Natural killer cell (primary cell): Measurements from ENCODE around the gene LTA. TPM values are rescaled to one million over a fixed set of nuclear protein-coding genes. Genes with fewer than 3 reads are reported as not detected.
"Not testable (repeated sequence)": the region's sequence is repeated elsewhere in the genome, so short reads cannot be mapped to it uniquely, and the experiment has no call there.

Experiments
- ATAC-seq, 3 donors: fragments of 150-1000 bp in 2 of 3; fragments of 200-7000 bp in 1 of 3; cut with Tn5 transposase; 1 replicate in 1 of 3; 2 replicates in 2 of 3; pipeline ENCODE4 v1.10.0; 2021; ENCODE audit warnings: mild to moderate bottlenecking in 2 of 3, moderate library complexity in 2 of 3
- DNase-seq, 2 donors: peaks; one replicate each; pipeline versions ENCODE4 v3.0.0 to v3.0.0-alpha.2; 2013 to 2021; ENCODE audit warnings: mixed read lengths in 1 of 2
- H3K27ac ChIP-seq: one replicate; pipeline ENCODE4 v1.5.1; 2013; ENCODE audit warnings: mild to moderate bottlenecking, low read length
- H3K27me3 ChIP-seq: one replicate; pipeline ENCODE4 v1.6.1; 2013; ENCODE audit warnings: low read length; ENCODE audit not compliant: control insufficient read depth, insufficient read depth
- H3K36me3 ChIP-seq: one replicate; pipeline ENCODE4 v1.6.1; 2013; ENCODE audit warnings: low read length; ENCODE audit not compliant: control insufficient read depth, insufficient read depth
- H3K4me1 ChIP-seq: one replicate; pipeline ENCODE4 v1.6.1; 2013; ENCODE audit warnings: low read length; ENCODE audit not compliant: control insufficient read depth, insufficient read depth
- H3K4me3 ChIP-seq: one replicate; pipeline ENCODE4 v1.5.1; 2013; ENCODE audit warnings: low read length
- H3K9me3 ChIP-seq: one replicate; pipeline ENCODE4 v1.6.1; 2013; ENCODE audit warnings: low read length; ENCODE audit not compliant: control insufficient read depth, insufficient read depth
- H3K27ac Mint-ChIP-seq, 2 donors: one replicate each; pipeline ENCODE4 v1.8.0; 2022; ENCODE audit warnings: mild to moderate bottlenecking in 2 of 2, mixed read lengths in 2 of 2, moderate library complexity in 1 of 2
- H3K27me3 Mint-ChIP-seq, 2 donors: one replicate each; pipeline ENCODE4 v1.8.0; 2022; ENCODE audit warnings: low read depth in 2 of 2, mixed read lengths in 2 of 2
- H3K36me3 Mint-ChIP-seq: one replicate; pipeline ENCODE4 v1.8.0; 2022; ENCODE audit warnings: mixed read lengths
- H3K4me1 Mint-ChIP-seq, 2 donors: one replicate each; pipeline ENCODE4 v1.8.0; 2022; ENCODE audit warnings: mixed read lengths in 2 of 2
- H3K4me3 Mint-ChIP-seq: one replicate; pipeline ENCODE4 v1.8.0; 2022; ENCODE audit warnings: mild to moderate bottlenecking, moderate library complexity, mixed read lengths
- H3K9me3 Mint-ChIP-seq, 2 donors: one replicate each; pipeline ENCODE4 v1.8.0; 2022; ENCODE audit warnings: mixed read lengths in 2 of 2
- WGBS: methylation state at CpG from one replicate; pipeline ENCODE4 v1.1.7; 2013; ENCODE audit warnings: missing lambda C conversion rate; ENCODE audit not compliant: insufficient coverage; 5-methylcytosine and 5-hydroxymethylcytosine counted together
- intact Hi-C: fragments of 100-400 bp; cut with micrococcal nuclease; formaldehyde crosslinking; loops from one replicate; pipeline ENCODE4 v1.14.2; 2022
- total RNA-seq, 4 donors: library from RNA; stranded (reverse); fragments of 120-200 nt in 1 of 4; gene quantifications; one replicate each; pipeline versions ENCODE4 v1.2.3 to v1.2.4, GENCODE V29; 2013 to 2022
- TF ChIP-seq, protein P1 (sequence below): fragments of 200-600 bp; IDR thresholded peaks from one replicate; pipeline ENCODE4 v1.8.0; 2022; ENCODE audit warnings: antibody characterized with exemption

Gene LTA
- total RNA-seq, 3 donors from 2014 or later (not counting 1 experiment from before 2014, with no cell fraction given) = 7.6 to 13.1 (median 8.7) TPM

DNA sequence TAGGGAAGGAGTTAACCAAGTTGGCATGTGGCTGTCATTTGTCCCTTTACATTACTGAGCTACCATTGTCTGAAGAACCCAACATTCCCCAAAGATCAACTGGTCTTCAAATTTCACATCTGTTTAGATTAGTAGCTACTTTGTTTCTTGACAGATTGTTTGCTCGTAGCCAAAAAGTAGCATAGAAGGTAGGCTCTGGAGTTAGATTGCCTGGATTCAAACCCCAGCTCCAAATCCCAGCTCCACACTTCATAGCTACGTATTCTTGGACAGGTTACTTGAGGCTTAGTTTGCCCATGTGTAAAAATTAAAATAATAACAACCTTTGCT lies 23.6 kb upstream of the LTA start:
- Mint-ChIP-seq H3K4me3 (peak overlapping the region; percentile 45), H3K9me3 (no peaks in the 10 kb centered on the region), H3K27ac (peak overlapping the region; percentile 90 to 97), H3K36me3 (no peaks in the 10 kb centered on the region), H3K4me1 (peaks cover 30 to 37% of the 10 kb centered on the region in 2 donors), H3K27me3 (no peaks in the 10 kb centered on the region)
- DNase-seq = no peak
- H3K36me3 ChIP-seq = no peaks in the 10 kb centered on the region
- no peak for ATAC-seq
- 100% methylated on average over 2 of the region's 2 CpGs for WGBS
- no peaks in the 10 kb centered on the region for H3K27me3 ChIP-seq
- no peaks in the 10 kb centered on the region for H3K9me3 ChIP-seq
- peaks cover 33% of the 10 kb centered on the region for H3K4me1 ChIP-seq
- H3K4me3 ChIP-seq = no peak overlapping the region
- TF ChIP-seq, protein P1, sequence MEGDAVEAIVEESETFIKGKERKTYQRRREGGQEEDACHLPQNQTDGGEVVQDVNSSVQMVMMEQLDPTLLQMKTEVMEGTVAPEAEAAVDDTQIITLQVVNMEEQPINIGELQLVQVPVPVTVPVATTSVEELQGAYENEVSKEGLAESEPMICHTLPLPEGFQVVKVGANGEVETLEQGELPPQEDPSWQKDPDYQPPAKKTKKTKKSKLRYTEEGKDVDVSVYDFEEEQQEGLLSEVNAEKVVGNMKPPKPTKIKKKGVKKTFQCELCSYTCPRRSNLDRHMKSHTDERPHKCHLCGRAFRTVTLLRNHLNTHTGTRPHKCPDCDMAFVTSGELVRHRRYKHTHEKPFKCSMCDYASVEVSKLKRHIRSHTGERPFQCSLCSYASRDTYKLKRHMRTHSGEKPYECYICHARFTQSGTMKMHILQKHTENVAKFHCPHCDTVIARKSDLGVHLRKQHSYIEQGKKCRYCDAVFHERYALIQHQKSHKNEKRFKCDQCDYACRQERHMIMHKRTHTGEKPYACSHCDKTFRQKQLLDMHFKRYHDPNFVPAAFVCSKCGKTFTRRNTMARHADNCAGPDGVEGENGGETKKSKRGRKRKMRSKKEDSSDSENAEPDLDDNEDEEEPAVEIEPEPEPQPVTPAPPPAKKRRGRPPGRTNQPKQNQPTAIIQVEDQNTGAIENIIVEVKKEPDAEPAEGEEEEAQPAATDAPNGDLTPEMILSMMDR = no peak
- intact Hi-C loops = loop anchor here (10.0 kb wide), 1 partner anchor 186 kb away; the partner anchor contains the start of gene CLIC1
- peak overlapping the region; percentile 87 for H3K27ac ChIP-seq

DNA sequence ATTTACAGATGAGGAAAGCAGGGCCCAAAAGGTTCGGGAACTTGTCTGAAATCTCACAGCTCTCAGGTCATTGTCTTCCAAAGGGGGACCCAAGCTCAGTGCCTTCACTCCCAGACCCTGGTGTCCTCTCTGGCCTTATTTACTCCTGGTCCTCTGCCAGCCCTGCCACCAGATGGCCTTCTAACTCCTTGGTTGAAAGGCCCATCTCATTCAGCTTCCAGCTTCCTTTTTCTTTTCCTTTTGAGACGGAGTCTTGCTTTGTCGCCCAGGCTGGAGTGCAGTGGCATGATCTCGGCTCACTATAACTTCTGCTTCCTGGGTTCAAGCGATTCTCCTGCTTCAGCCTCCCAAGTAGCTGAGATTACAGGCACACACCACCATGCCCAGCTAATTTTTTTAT lies 20.7 kb upstream of the LTA start:
- TF ChIP-seq, protein P1 = peak; percentile 66

GRCh38 chr6:31556307-31556706 lies 15.8 kb upstream of the LTA start:
- H3K4me3 Mint-ChIP-seq = no peak overlapping the region
- WGBS = 31% methylated on average over 2 of the region's 3 CpGs

More for the DNA sequence above, 20.7 kb upstream of the LTA start:
- not testable (repeated sequence) for H3K27me3 Mint-ChIP-seq, H3K36me3 ChIP-seq, H3K27ac ChIP-seq, H3K27me3 ChIP-seq, H3K9me3 Mint-ChIP-seq, H3K36me3 Mint-ChIP-seq, H3K9me3 ChIP-seq, H3K4me3 ChIP-seq
- peak overlapping the region; percentile 6 for H3K4me3 Mint-ChIP-seq
- peak overlapping the region; percentile 38 to 80 for H3K27ac Mint-ChIP-seq
- H3K4me1 Mint-ChIP-seq = peaks cover 28 to 39% of the 10 kb centered on the region in 2 donors
- ATAC-seq = peak; percentile 40 to 63 (median 41)
- DNase-seq = peak; percentile 57 to 86
- 11% methylated on average over 5 of the region's 5 CpGs for WGBS
- intact Hi-C loops = loop anchor here (1.0 kb wide), 1 partner anchor 47 kb away; no protein-coding TSS in a partner anchor
- H3K4me1 ChIP-seq = peaks cover 38% of the 10 kb centered on the region

More at GRCh38 chr6:31556307-31556706, 15.8 kb upstream of the LTA start:
- peaks cover 60% of the 10 kb centered on the region for H3K4me1 ChIP-seq
- Mint-ChIP-seq H3K36me3 (no peaks in the 10 kb centered on the region), H3K4me1 (peaks cover 40 to 49% of the 10 kb centered on the region in 2 donors), H3K9me3 (no peaks in the 10 kb centered on the region), H3K27ac (peak overlapping the region in 1 of 2 donors; percentile 65), H3K27me3 (no peaks in the 10 kb centered on the region)
- no peak overlapping the region for H3K27ac ChIP-seq
- no peaks in the 10 kb centered on the region for H3K36me3 ChIP-seq
- ATAC-seq = no peak
- H3K27me3 ChIP-seq = no peaks in the 10 kb centered on the region
- peak in 1 of 2 donors; percentile 34 for DNase-seq
- intact Hi-C loops = loop anchor here (5.0 kb wide), 1 partner anchor 106 kb away; the partner anchor contains the start of genes C6orf47 and GPANK1
- no peak overlapping the region for H3K4me3 ChIP-seq
- TF ChIP-seq, protein P1 = no peak
- H3K9me3 ChIP-seq = no peaks in the 10 kb centered on the region
